Measurements from ENCODE around the gene ARPC1B. TPM values are rescaled to one million over a fixed set of nuclear protein-coding genes. Genes with fewer than 3 reads are reported as not detected.

The ARPC1B gene
- total and polyA plus RNA-seq, 9 of the 15 experiments (the other 6 are each of a cell fraction or from before 2014, with no cell fraction given) = 6.7 to 357 (median 211) TPM

DNA sequence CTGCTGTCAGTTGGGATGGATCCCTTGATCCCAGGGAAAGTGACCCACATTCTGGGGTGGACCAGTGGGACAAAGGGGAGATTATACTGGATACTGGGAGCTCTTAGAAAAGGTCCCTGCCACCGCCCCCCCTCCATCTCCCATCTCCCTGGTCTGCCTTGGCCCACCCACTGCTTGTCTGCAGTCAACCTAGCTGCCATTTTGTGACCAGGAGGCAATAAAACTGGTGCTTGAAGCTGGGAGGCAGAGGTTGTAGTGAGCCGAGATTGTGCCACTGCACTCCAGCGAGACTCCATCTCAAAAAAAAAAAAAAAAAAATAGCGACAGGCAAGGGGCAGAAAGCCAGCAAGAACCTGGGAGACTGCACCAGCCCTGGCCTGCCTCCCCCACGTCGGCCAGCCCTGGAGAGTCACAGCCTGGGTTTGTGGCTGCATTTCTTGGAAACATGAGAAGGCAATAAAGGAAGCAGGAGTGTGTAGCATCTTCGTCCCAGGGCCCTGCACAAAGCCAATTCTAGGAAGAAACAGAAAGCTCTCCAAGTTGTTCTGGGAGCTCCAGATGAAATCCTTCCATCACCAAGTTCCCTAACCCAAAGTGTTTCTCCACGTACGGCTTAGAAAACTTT, 4.7 kb upstream of the ARPC1B start (continued):
- TF ChIP-seq SRSF3 (IDR thresholded peaks at IDR 0.05; ENCODE audit: insufficient read depth, low read length) (no peak), PTTG1 (tag; IDR thresholded peaks at IDR 0.05; ENCODE audit: low read depth) (no peak), RBM39 (optimal IDR thresholded peaks at IDR 0.05; ENCODE audit: low read depth, low read length) (no peak), LEF1 (IDR thresholded peaks at IDR 0.05) (no peak; the same call in 1 of the 2 replicates), KDM5B (IDR thresholded peaks at IDR 0.05; ENCODE audit: insufficient replicate concordance, low read depth, low read length) (no peak), PHF8 (IDR thresholded peaks at IDR 0.05; ENCODE audit: borderline replicate concordance, low read length) (no peak), BRF1 (IDR thresholded peaks at IDR 0.05; ENCODE audit: borderline replicate concordance, extremely low read depth, insufficient read length) (no peak), ZNF444 (CRISPR knock-in tag; IDR thresholded peaks at IDR 0.05) (no peak), HDGF (IDR thresholded peaks at IDR 0.05) (no peak), PHB2 (IDR thresholded peaks at IDR 0.05; ENCODE audit: low read depth) (no peak), BHLHE40 (IDR thresholded peaks at IDR 0.05; ENCODE audit: low read length) (peak; percentile 35; the same call in 1 of the 2 replicates), CBX3 (IDR thresholded peaks at IDR 0.05; ENCODE audit: borderline replicate concordance in 1 of 2, low read length in 2 of 2) (no peak), SRSF9 (IDR thresholded peaks at IDR 0.05; ENCODE audit: borderline replicate concordance, low read depth, low read length) (no peak), NR4A1 (CRISPR knock-in tag; IDR thresholded peaks at IDR 0.05) (no peak), NR4A1 (tag; IDR thresholded peaks at IDR 0.05) (0 out of 2 replicates have a peak, but pooled peaks have one; percentile 31), HSF4 (CRISPR knock-in tag; IDR thresholded peaks at IDR 0.05; ENCODE audit: borderline replicate concordance) (no peak), EP400 (IDR thresholded peaks at IDR 0.05) (peak; percentile 22; the same call in 1 of the 2 replicates), GATAD2B (IDR thresholded peaks at IDR 0.05; ENCODE audit: borderline replicate concordance) (no peak), ZZZ3 (IDR thresholded peaks at IDR 0.05) (no peak), ZNF77 (CRISPR knock-in tag; IDR thresholded peaks at IDR 0.05) (no peak), STAT5A (IDR thresholded peaks at IDR 0.05; ENCODE audit: borderline replicate concordance, low read length) (peak; percentile 83), CAMTA2 (CRISPR knock-in tag; conservative IDR thresholded peaks at IDR 0.05) (no peak), ZBTB1 (CRISPR knock-in tag; IDR thresholded peaks at IDR 0.05; ENCODE audit: borderline replicate concordance, low read depth) (no peak), NCOR1 (IDR thresholded peaks at IDR 0.05) (peak; percentile 64; the same call in 1 of the 2 replicates)
- TF ChIP-seq, protein P1, sequence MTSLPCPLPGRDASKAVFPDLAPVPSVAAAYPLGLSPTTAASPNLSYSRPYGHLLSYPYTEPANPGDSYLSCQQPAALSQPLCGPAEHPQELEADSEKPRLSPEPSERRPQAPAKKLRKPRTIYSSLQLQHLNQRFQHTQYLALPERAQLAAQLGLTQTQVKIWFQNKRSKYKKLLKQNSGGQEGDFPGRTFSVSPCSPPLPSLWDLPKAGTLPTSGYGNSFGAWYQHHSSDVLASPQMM (CRISPR knock-in tag; IDR thresholded peaks at IDR 0.05) = no peak
- TF ChIP-seq, protein P2, sequence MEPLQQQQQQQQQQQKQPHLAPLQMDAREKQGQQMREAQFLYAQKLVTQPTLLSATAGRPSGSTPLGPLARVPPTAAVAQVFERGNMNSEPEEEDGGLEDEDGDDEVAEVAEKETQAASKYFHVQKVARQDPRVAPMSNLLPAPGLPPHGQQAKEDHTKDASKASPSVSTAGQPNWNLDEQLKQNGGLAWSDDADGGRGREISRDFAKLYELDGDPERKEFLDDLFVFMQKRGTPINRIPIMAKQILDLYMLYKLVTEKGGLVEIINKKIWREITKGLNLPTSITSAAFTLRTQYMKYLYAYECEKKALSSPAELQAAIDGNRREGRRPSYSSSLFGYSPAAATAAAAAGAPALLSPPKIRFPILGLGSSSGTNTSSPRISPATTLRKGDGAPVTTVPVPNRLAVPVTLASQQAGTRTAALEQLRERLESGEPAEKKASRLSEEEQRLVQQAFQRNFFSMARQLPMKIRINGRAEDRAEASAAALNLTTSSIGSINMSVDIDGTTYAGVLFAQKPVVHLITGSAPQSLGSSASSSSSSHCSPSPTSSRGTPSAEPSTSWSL (CRISPR knock-in tag; IDR thresholded peaks at IDR 0.05; ENCODE audit: borderline replicate concordance) = no peak
- TF ChIP-seq, protein P3, sequence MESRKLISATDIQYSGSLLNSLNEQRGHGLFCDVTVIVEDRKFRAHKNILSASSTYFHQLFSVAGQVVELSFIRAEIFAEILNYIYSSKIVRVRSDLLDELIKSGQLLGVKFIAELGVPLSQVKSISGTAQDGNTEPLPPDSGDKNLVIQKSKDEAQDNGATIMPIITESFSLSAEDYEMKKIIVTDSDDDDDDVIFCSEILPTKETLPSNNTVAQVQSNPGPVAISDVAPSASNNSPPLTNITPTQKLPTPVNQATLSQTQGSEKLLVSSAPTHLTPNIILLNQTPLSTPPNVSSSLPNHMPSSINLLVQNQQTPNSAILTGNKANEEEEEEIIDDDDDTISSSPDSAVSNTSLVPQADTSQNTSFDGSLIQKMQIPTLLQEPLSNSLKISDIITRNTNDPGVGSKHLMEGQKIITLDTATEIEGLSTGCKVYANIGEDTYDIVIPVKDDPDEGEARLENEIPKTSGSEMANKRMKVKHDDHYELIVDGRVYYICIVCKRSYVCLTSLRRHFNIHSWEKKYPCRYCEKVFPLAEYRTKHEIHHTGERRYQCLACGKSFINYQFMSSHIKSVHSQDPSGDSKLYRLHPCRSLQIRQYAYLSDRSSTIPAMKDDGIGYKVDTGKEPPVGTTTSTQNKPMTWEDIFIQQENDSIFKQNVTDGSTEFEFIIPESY (CRISPR knock-in tag; IDR thresholded peaks at IDR 0.05) = no peak

All from K562 (cell line).